GM12878 (cell line): ENCODE data around the gene CYP27A1. TPM values are rescaled to one million over a fixed set of nuclear protein-coding genes. Genes with fewer than 3 reads are reported as not detected.
"Not testable (repeated sequence)": the region's sequence is repeated elsewhere in the genome, so short reads cannot be mapped to it uniquely, and the experiment has no call there.

Experiments
- ATAC-seq: fragments of 200-7000 bp; cut with Tn5 transposase; 3 replicates; pipeline ENCODE4 v1.9.1; 2020; ENCODE audit warnings: mild to moderate bottlenecking, moderate library complexity
- BruUV-seq: library from RNA; stranded (reverse); fragments of 400-500 nt; replicated peaks from 2 replicates; lab custom pipeline; 2021; lab: Mats Ljungman, UMichigan
- CTCF ChIA-PET: fragments of 300-600 bp; sonication (Branson Sonifier 250); formaldehyde crosslinking; extraction: SDS; loops from one replicate; lab custom pipeline; 2021; ENCODE audit warnings: inconsistent platforms; lab: Yijun Ruan, JAX
- POLR2A ChIA-PET: fragments of 350-600 bp; formaldehyde crosslinking; extraction: SDS; loops from one replicate; lab custom pipeline; 2021; ENCODE audit warnings: inconsistent platforms; lab: Charles Lee
- RAD21 ChIA-PET: fragments of 300-600 bp; sonication (Branson Sonifier 250); formaldehyde crosslinking; loops from one replicate; lab custom pipeline; 2023; ENCODE audit warnings: antibody characterized with exemption; ENCODE audit not compliant: unreplicated experiment; lab: Charles Lee
- SMC1A ChIA-PET: fragments of 300-600 bp; sonication (Branson Sonifier 250); formaldehyde crosslinking; loops from one replicate; lab custom pipeline; 2023; ENCODE audit not compliant: unreplicated experiment, uncharacterized antibody; lab: Charles Lee
- DNase-seq: peaks from one replicate; pipeline ENCODE4 v3.0.0-alpha.2; 2011; ENCODE audit warnings: low read depth, low spot score
- FAIRE-seq: peaks from 3 replicates; lab custom pipeline; 2011; peaks lifted over from hg19 to GRCh38; lab: Jason Lieb, UNC
- H2AFZ ChIP-seq: 2 replicates; pipeline ENCODE4 v1.6.0; 2011; ENCODE audit warnings: low read depth, low read length, control low read depth; ENCODE audit not compliant: control insufficient read depth
- H3K27ac ChIP-seq: 2 replicates; pipeline ENCODE4 v1.5.1; 2011; ENCODE audit warnings: control low read depth; ENCODE audit not compliant: control insufficient read depth, insufficient read depth
- H3K27me3 ChIP-seq, 2 experiments: replicated peaks in 1 of 2; 2 replicates each; pipeline versions ENCODE4 v1.6.0 to v1.6.1; 2011; ENCODE audit warnings: low read length in 1 of 2; ENCODE audit not compliant: control insufficient read depth in 2 of 2, insufficient read depth in 2 of 2
- H3K36me3 ChIP-seq, 2 experiments: 2 replicates each; pipeline ENCODE4 v1.5.1; 2011; ENCODE audit warnings: low read length in 1 of 2; ENCODE audit not compliant: control insufficient read depth in 2 of 2, insufficient read depth in 2 of 2
- H3K4me1 ChIP-seq: 2 replicates; pipeline ENCODE4 v1.6.1; 2011; ENCODE audit warnings: mild to moderate bottlenecking, low read length, moderate library complexity, mixed read lengths; ENCODE audit not compliant: control insufficient read depth, insufficient read depth
- H3K4me2 ChIP-seq: 2 replicates; pipeline ENCODE4 v1.6.0; 2011; ENCODE audit warnings: control low read depth; ENCODE audit not compliant: control insufficient read depth, insufficient read depth
- H3K4me3 ChIP-seq: fragments of 200-600 bp; sonication (generic); 2 replicates; pipeline ENCODE4 v1.5.1; 2016
- H3K79me2 ChIP-seq: 2 replicates; pipeline ENCODE4 v1.6.0; 2011; ENCODE audit warnings: low read length; ENCODE audit not compliant: control insufficient read depth, insufficient read depth
- H3K9ac ChIP-seq: 2 replicates; pipeline ENCODE4 v1.8.0; 2011; ENCODE audit warnings: low read length, control low read depth, mixed read lengths; ENCODE audit not compliant: control insufficient read depth, insufficient read depth
- H3K9me3 ChIP-seq: replicated peaks from 3 replicates; pipeline ENCODE4 v1.5.1; 2011; ENCODE audit warnings: mild to moderate bottlenecking, low read length; ENCODE audit not compliant: control insufficient read depth, insufficient read depth
- H4K20me1 ChIP-seq: 2 replicates; pipeline ENCODE4 v1.6.0; 2011; ENCODE audit not compliant: control insufficient read depth, insufficient read depth
- BCL11A ChIP-seq: IDR thresholded peaks from 2 replicates; pipeline ENCODE4 v1.6.1; 2011; ENCODE audit warnings: low read depth, low read length
- CHD2 ChIP-seq: IDR thresholded peaks from 2 replicates; pipeline ENCODE4 v1.6.1; 2011; ENCODE audit warnings: low read depth, low read length, improper control_type of control experiment, borderline replicate concordance
- CTCF ChIP-seq, 3 experiments: IDR thresholded peaks in 2 of 3; conservative IDR thresholded peaks in 1 of 3; 2 replicates each; pipeline ENCODE4 v1.5.1; 2011; ENCODE audit warnings: low read depth in 3 of 3, low read length in 3 of 3, mild to moderate bottlenecking in 3 of 3, control low read depth in 2 of 3, moderate library complexity in 2 of 3, inconsistent platforms in 1 of 3, mixed read lengths in 1 of 3; ENCODE audit not compliant: control insufficient read depth in 2 of 3, insufficient read depth in 1 of 3; ENCODE audit errors: extremely low read depth in 1 of 3
- DPF2 ChIP-seq: fragments of 450-650 bp; IDR thresholded peaks from 2 replicates; pipeline ENCODE4 v1.6.1; 2017; ENCODE audit warnings: mild to moderate bottlenecking
- JUNB ChIP-seq: IDR thresholded peaks from 2 replicates; pipeline ENCODE4 v1.6.1; 2016; ENCODE audit warnings: antibody characterized with exemption, mild to moderate bottlenecking
- LARP7 ChIP-seq: fragments of 450-650 bp; IDR thresholded peaks from 2 replicates; pipeline ENCODE4 v1.6.1; 2017; ENCODE audit warnings: mild to moderate bottlenecking
- NFYB ChIP-seq: IDR thresholded peaks from 2 replicates; pipeline ENCODE4 v1.6.1; 2011; ENCODE audit warnings: low read depth, mild to moderate bottlenecking, low read length, improper control_type of control experiment, moderate library complexity; ENCODE audit not compliant: insufficient read depth
- NR2C1 ChIP-seq: fragments of 450-650 bp; IDR thresholded peaks from 2 replicates; pipeline ENCODE4 v1.6.1; 2017; ENCODE audit warnings: antibody characterized with exemption, mild to moderate bottlenecking, moderate library complexity
- YY1 ChIP-seq: IDR thresholded peaks from 2 replicates; pipeline ENCODE4 v1.6.1; 2011; ENCODE audit warnings: low read depth, mild to moderate bottlenecking, low read length
- WGBS: methylation state at CpG from one replicate; pipeline ENCODE4 v1.1.6; 2016; ENCODE audit warnings: low lambda C conversion rate; ENCODE audit not compliant: insufficient replicate concordance, insufficient coverage; ENCODE audit errors: missing lambda C conversion rate; 5-methylcytosine and 5-hydroxymethylcytosine counted together
- in situ Hi-C: fragments of 300-500 bp; cut with MboI; formaldehyde crosslinking; loops from 9 replicates; pipeline ENCODE4 v1.14.3; 2018; ENCODE audit warnings: mixed read lengths
- intact Hi-C: fragments of 100-400 bp; cut with micrococcal nuclease; formaldehyde crosslinking; loops from one replicate; pipeline ENCODE4 v1.14.2; 2022; ENCODE audit not compliant: unreplicated experiment
- polyA plus RNA-seq, 11 experiments: library from polyadenylated mRNA; depleted of rRNA in 4 of 11; unstranded in 6 of 11; stranded (reverse) in 5 of 11; fragments of >200 nt; fragmentation: Nextera tagmentation in 4 of 11; fragmentation: Illumina TruSeq in 1 of 11; extraction: Ambion mirVana in 4 of 11; extraction: Trizol in 1 of 11; gene quantifications; 1 replicate in 1 of 11; 2 replicates in 10 of 11; pipeline versions ENCODE4 v1.2.1 to v1.2.3, GENCODE V29; 2011 to 2016; ENCODE audit warnings: inconsistent platforms in 2 of 11, missing spikeins in 2 of 11, low read depth in 1 of 11
- total RNA-seq, 4 experiments: library from RNA; depleted of rRNA in 3 of 4; stranded (reverse); fragments of >200 nt in 3 of 4; fragmentation: Illumina TruSeq in 1 of 4; extraction: Trizol in 1 of 4; gene quantifications; 2 replicates each; pipeline versions ENCODE4 v1.2.1 to v1.2.3, GENCODE V29; 2013 to 2021
- TF ChIP-seq, protein P1 (sequence below): fragments of 450-650 bp; conservative IDR thresholded peaks from 2 replicates; pipeline ENCODE4 v1.6.1; 2017; ENCODE audit warnings: mild to moderate bottlenecking, moderate library complexity

Gene CYP27A1
- total and polyA plus RNA-seq, 10 of the 15 experiments (the other 5 are each of a cell fraction or from before 2014, with no cell fraction given), result 0.11 to 0.72 (median 0.18) TPM; not detected in 2

DNA sequence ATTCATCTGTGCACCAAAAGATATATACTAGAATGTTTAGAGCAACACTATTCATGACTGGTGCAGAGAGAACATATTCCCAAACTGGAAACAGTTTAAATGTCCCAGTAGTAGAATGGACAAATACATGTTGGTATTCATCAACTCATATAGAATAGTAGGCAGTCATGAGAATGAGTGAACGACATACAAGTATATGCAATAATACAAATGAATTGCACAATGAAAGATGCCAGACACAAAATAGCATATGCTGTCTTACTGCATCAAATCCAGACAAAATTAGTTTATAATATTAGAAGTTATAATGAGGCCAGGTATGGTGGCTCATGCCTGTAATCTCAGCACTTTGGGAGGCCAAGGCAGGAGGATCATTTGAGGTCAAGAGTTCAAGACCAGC, 57.9 kb downstream of the CYP27A1 start (continued):
- TF ChIP-seq CTCF (IDR thresholded peaks at IDR 0.05 in 2 of 3, conservative IDR thresholded peaks at IDR 0.05 in 1 of 3; ENCODE audit: control insufficient read depth in 2 of 3, extremely low read depth in 1 of 3, insufficient read depth in 1 of 3, low read depth in 3 of 3, low read length in 3 of 3) (no peak), DPF2 (no peak), CHD2 (no peak), YY1 (no peak), BCL11A (no peak), NR2C1 (no peak), NFYB (no peak), LARP7 (no peak), JUNB (no peak)
- TF ChIP-seq, protein P1, sequence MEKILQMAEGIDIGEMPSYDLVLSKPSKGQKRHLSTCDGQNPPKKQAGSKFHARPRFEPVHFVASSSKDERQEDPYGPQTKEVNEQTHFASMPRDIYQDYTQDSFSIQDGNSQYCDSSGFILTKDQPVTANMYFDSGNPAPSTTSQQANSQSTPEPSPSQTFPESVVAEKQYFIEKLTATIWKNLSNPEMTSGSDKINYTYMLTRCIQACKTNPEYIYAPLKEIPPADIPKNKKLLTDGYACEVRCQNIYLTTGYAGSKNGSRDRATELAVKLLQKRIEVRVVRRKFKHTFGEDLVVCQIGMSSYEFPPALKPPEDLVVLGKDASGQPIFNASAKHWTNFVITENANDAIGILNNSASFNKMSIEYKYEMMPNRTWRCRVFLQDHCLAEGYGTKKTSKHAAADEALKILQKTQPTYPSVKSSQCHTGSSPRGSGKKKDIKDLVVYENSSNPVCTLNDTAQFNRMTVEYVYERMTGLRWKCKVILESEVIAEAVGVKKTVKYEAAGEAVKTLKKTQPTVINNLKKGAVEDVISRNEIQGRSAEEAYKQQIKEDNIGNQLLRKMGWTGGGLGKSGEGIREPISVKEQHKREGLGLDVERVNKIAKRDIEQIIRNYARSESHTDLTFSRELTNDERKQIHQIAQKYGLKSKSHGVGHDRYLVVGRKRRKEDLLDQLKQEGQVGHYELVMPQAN, result no peak

GRCh38 chr2:218844334-218844733, 62.4 kb downstream of the CYP27A1 start:
- H3K79me2 ChIP-seq, H3K27ac ChIP-seq, RAD21 ChIA-PET, ATAC-seq, H3K9ac ChIP-seq, H3K9me3 ChIP-seq, BruUV-seq, H4K20me1 ChIP-seq, H3K36me3 ChIP-seq, H3K4me1 ChIP-seq, intact Hi-C loops, DNase-seq, CTCF ChIA-PET, H3K4me2 ChIP-seq, H3K27me3 ChIP-seq, SMC1A ChIA-PET, H3K4me3 ChIP-seq, FAIRE-seq, H2AFZ ChIP-seq, POLR2A ChIA-PET: not testable (repeated sequence)
- WGBS, result 47% methylated on average over 5 of the region's 5 CpGs
- in situ Hi-C loops, result loop anchor here (10.0 kb wide), 1 partner anchor 440 kb away; no protein-coding TSS in a partner anchor

DNA sequence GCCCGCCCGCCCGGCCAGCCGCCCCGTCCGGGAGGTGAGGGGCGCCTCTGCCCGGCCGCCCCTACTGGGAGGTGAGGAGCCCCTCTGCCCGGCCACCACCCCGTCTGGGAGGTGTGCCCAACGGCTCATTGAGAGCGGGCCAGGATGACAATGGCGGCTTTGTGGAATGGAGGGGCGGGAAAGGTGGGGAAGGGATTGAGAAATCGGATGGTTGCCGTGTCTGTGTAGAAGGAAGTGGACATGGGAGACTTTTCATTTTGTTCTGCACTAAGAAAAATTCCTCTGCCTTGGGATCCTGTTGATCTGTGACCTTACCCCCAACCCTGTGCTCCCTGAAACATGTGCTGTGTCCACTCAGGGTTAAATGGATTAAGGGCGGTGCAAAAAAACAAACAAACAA, 65.0 kb downstream of the CYP27A1 start:
- not testable (repeated sequence) for BruUV-seq, H3K27ac ChIP-seq

More for the DNA sequence above, 65.0 kb downstream of the CYP27A1 start:
- WGBS, result 58% methylated on average over 4 of the region's 18 CpGs
- POLR2A ChIA-PET, FAIRE-seq, H2AFZ ChIP-seq, ATAC-seq, H3K27me3 ChIP-seq, H3K36me3 ChIP-seq, H3K9me3 ChIP-seq, H3K4me1 ChIP-seq, H3K79me2 ChIP-seq, H3K9ac ChIP-seq, H3K4me2 ChIP-seq, H3K4me3 ChIP-seq, H4K20me1 ChIP-seq, DNase-seq: not testable (repeated sequence)
- in situ Hi-C loops, result loop anchor here (5.0 to 10.0 kb wide), 2 partner anchors 185 to 442 kb away; no protein-coding TSS in a partner anchor
- CTCF ChIA-PET, result interaction anchor here (0.6 to 7.2 kb wide), 31 partner anchors 8 to 679 kb away, joined by 3 to 95 read pairs (median 4); partner anchors contain the start of genes BCS1L, RNF25, STK36 and TTLL4
- SMC1A ChIA-PET, result interaction anchor here (0.6 to 3.3 kb wide), 13 partner anchors 12 to 199 kb away, joined by 3 to 25 read pairs (median 3); partner anchors contain the start of genes BCS1L, PRKAG3 and ZNF142
- intact Hi-C loops, result loop anchor here (1.0 to 5.0 kb wide), 6 partner anchors 119 to 545 kb away; partner anchors contain the start of genes RNF25, STK36 and TTLL4
- RAD21 ChIA-PET, result interaction anchor here (0.6 to 1.3 kb wide), 10 partner anchors 74 to 364 kb away, joined by 3 to 10 read pairs (median 4); partner anchors contain the start of genes BCS1L and ZNF142
